H1 (cell line): ENCODE measurements around the gene HOXB5. TPM values are rescaled to one million over a fixed set of nuclear protein-coding genes. Genes with fewer than 3 reads are reported as not detected.

ENCODE experiments used
- CBX8 ChIP-seq: fragments of 300-800, 300-1000 bp; sonication (generic); IDR thresholded peaks from 2 replicates; pipeline ENCODE4 v1.7.1; 2016; ENCODE audit warnings: low read depth, low read length, borderline replicate concordance
- RNF2 ChIP-seq: fragments of 200-900, 300-1000 bp; sonication (generic); IDR thresholded peaks from 2 replicates; pipeline ENCODE4 v1.7.1; 2016; ENCODE audit warnings: borderline replicate concordance, low read depth, mild to moderate bottlenecking, antibody characterized with exemption, low read length; ENCODE audit not compliant: poor library complexity, severe bottlenecking; ENCODE audit errors: missing control alignments
- polyA plus RNA-seq, 7 experiments: library from polyadenylated mRNA; depleted of rRNA in 3 of 7; stranded (reverse) in 5 of 7; unstranded in 2 of 7; fragments of >200 nt in 5 of 7; fragments of 200-250 nt in 2 of 7; gene quantifications; 1 replicate in 5 of 7; 2 replicates in 1 of 7; 4 replicates in 1 of 7; pipeline versions ENCODE4 v1.2.1 to v1.2.3, GENCODE V29; 2011 to 2013; ENCODE audit warnings: missing spikeins in 2 of 7, mixed read lengths in 2 of 7
- total RNA-seq: library from RNA; stranded (reverse); fragmentation: NEBNext Ultra II Directional; extraction: Animal tissue kit (Norgen Biotek cat#: 25700); gene quantifications from 2 replicates; pipeline ENCODE4 v1.2.1, GENCODE V29; 2021

The HOXB5 gene
- total and polyA plus RNA-seq, 2 of the 8 experiments (the other 6 are each of a cell fraction or from before 2014, with no cell fraction given) = not detected

DNA sequence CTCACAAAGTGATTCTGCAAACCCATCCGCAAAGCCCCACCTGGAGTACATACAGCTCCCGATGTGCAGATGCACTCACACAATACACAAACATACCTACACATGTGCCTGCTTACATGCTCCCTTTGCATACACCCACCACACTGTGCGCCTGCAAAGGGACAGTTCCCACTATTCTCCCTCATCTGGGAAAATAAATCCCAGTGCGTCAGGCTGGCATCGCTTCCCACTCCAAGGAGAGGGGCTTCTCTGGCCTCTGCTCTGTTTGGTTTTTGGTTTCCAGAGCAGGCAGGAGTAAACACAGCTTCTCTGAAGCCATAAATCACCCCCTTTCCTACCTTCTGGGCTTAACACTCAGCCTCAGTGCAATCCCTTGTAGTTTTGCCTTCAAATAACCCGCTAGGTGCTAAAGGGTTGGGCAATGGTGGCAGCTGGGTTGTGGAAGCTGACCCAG is 30.2 kb downstream of the HOXB5 start (continued):
- 0 out of 2 replicates have a peak, but pooled peaks have one; percentile 54 for TF ChIP-seq CBX8
- TF ChIP-seq RNF2 = no peak
